Lung (tissue), 12 donors: ENCODE results near the gene NRDE2. TPM values are rescaled to one million over a fixed set of nuclear protein-coding genes. Genes with fewer than 3 reads are reported as not detected.

Experiments used
- ATAC-seq: fragments of 200-7000 bp; cut with Tn5 transposase; one replicate; pipeline ENCODE4 v1.9.1; 2020; ENCODE audit warnings: moderate number of reproducible peaks; ENCODE audit not compliant: insufficient read depth, low FRiP score
- DNase-seq, 3 donors: peaks; one replicate each; pipeline ENCODE4 v3.0.0-alpha.2; 2013 to 2017
- H3K27ac ChIP-seq, 2 donors: one replicate each; pipeline ENCODE4 v1.5.1; 2013; ENCODE audit warnings: mild to moderate bottlenecking in 2 of 2, moderate library complexity in 2 of 2, control low read depth in 1 of 2, inconsistent platforms in 1 of 2, low read depth in 1 of 2, low read length in 1 of 2
- H3K27me3 ChIP-seq, 3 donors: one replicate each; pipeline ENCODE4 v1.5.1; 2013; ENCODE audit warnings: low read length in 2 of 3; ENCODE audit not compliant: control insufficient read depth in 3 of 3, insufficient read depth in 3 of 3
- H3K36me3 ChIP-seq, 4 donors: one replicate each; pipeline ENCODE4 v1.5.1; 2013; ENCODE audit warnings: low read length in 4 of 4, mild to moderate bottlenecking in 1 of 4, moderate library complexity in 1 of 4; ENCODE audit not compliant: control insufficient read depth in 4 of 4, insufficient read depth in 4 of 4
- H3K4me1 ChIP-seq, 5 donors: one replicate each; pipeline ENCODE4 v1.5.1; 2013; ENCODE audit warnings: low read length in 5 of 5, mild to moderate bottlenecking in 2 of 5, moderate library complexity in 1 of 5; ENCODE audit not compliant: control insufficient read depth in 5 of 5, insufficient read depth in 5 of 5
- H3K4me3 ChIP-seq: one replicate; pipeline ENCODE4 v1.5.1; 2013; ENCODE audit warnings: mild to moderate bottlenecking, control low read depth, moderate library complexity
- H3K9ac ChIP-seq, 2 donors: one replicate each; pipeline ENCODE4 v1.5.1; 2013; ENCODE audit warnings: low read length in 2 of 2, control low read depth in 1 of 2; ENCODE audit not compliant: insufficient read depth in 1 of 2
- H3K9me3 ChIP-seq, 4 donors: one replicate each; pipeline ENCODE4 v1.5.1; 2013; ENCODE audit warnings: low read length in 3 of 4, mild to moderate bottlenecking in 1 of 4, moderate library complexity in 1 of 4; ENCODE audit not compliant: control insufficient read depth in 4 of 4, insufficient read depth in 3 of 4
- WGBS, 2 donors: extraction: QIAGEN DNeasy Blood & Tissue Kit; methylation state at CpG; one replicate each; pipeline ENCODE4 v1.1.7; 2013; 5-methylcytosine and 5-hydroxymethylcytosine counted together
- polyA plus RNA-seq, 2 donors: library from polyadenylated mRNA; stranded (reverse); fragments of 200-250 nt; gene quantifications; one replicate each; pipeline ENCODE4 v1.2.1, GENCODE V29; 2013
- total RNA-seq, 2 donors: library from RNA; depleted of rRNA in 1 of 2; stranded (reverse); fragments of >200 nt in 1 of 2; gene quantifications; one replicate each; pipeline ENCODE4 v1.2.1, GENCODE V29; 2014 to 2021
- TF ChIP-seq, protein P1 (sequence below): IDR thresholded peaks from 2 replicates; pipeline ENCODE4 v1.5.1; 2012; ENCODE audit warnings: mild to moderate bottlenecking; ENCODE audit errors: control extremely low read depth, extremely low read depth
- donor health status: control.
- donor health status: control.
- donor health status: Bipolar disorder and iron deficiency.
- donor health status: healthy.
- donor health status: DM: yes; HTN: yes; CAD: no.

Gene NRDE2
- total and polyA plus RNA-seq, 4 donors, result 7.0 to 21.0 (median 13.3) TPM

DNA sequence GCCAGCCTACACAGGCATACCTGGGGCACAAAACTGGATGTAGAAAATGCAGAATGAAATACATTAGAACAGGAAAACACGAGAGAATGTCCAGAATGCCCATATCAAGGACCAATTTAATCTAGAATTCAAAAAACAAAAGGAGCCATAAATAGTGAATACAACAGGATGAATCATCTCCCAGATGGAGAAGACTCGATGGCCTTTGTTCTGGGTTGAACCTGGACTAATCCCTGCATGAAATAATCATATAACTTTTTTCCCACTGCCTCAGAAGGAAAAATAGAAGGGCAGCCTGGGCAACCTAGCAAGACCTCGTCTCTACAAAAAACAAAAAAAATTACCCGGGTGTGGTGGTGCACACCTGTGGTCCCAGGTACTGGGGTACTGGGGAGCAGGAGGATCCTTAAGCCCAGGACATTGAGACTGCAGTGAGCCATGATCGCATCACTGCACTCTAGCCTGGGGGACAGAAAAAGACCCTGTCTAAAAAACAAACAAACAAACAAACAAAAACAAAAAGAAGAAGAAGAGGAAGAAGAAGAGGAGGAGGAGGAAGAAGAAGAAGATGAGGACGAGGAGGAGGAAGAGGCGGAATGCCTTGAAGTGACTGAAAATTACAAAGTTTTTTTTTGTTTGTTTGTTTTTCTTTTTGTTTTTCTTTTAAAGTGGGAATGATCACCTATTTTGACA, 30.3 kb upstream of the NRDE2 start:
- TF ChIP-seq, protein P1, sequence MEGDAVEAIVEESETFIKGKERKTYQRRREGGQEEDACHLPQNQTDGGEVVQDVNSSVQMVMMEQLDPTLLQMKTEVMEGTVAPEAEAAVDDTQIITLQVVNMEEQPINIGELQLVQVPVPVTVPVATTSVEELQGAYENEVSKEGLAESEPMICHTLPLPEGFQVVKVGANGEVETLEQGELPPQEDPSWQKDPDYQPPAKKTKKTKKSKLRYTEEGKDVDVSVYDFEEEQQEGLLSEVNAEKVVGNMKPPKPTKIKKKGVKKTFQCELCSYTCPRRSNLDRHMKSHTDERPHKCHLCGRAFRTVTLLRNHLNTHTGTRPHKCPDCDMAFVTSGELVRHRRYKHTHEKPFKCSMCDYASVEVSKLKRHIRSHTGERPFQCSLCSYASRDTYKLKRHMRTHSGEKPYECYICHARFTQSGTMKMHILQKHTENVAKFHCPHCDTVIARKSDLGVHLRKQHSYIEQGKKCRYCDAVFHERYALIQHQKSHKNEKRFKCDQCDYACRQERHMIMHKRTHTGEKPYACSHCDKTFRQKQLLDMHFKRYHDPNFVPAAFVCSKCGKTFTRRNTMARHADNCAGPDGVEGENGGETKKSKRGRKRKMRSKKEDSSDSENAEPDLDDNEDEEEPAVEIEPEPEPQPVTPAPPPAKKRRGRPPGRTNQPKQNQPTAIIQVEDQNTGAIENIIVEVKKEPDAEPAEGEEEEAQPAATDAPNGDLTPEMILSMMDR, result no peak
- Histone ChIP-seq H3K9ac (no peak overlapping the region), H3K9me3 (peaks cover 0 to 2% (median 0%) of the 10 kb centered on the region in 4 donors), H3K36me3 (no peaks in the 10 kb centered on the region), H3K4me1 (peaks cover 0 to 2% (median 0%) of the 10 kb centered on the region in 5 donors), H3K4me3 (no peak overlapping the region), H3K27ac (no peak overlapping the region), H3K27me3 (no peaks in the 10 kb centered on the region)
- 88 to 89% methylated on average over 7 of the region's 7 CpGs for WGBS, 2 donors
- DNase-seq, result no peak
- no peak for ATAC-seq

DNA sequence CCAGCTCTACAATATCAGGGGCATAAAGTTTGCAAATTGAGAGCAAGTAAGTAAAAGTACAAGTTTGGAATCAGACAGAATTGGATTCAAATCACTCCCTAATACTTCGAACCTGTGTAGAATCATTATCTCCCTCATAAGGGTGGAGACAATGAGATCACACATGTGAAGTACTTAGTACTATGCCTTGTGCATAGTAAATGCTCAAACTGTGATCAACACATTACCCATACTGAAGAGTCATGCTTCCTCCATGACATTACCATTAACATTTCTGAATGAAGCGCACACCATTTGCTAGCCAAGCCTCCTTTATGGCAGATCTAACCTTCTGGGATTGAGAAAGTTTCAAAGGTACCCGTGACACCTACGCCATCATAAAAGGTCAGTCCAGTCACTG, 26.6 kb upstream of the NRDE2 start:
- no peak overlapping the region for H3K27ac ChIP-seq
- ATAC-seq, result no peak
- peaks cover 0 to 2% (median 0%) of the 10 kb centered on the region in 4 donors for H3K9me3 ChIP-seq
- H3K36me3 ChIP-seq, result no peaks in the 10 kb centered on the region
- H3K27me3 ChIP-seq, result no peaks in the 10 kb centered on the region
- H3K4me3 ChIP-seq, result no peak overlapping the region
- no peak overlapping the region for H3K9ac ChIP-seq
- WGBS, 2 donors, result 91 to 96% methylated on average over 4 of the region's 4 CpGs
- H3K4me1 ChIP-seq, result peaks cover 0 to 2% (median 0%) of the 10 kb centered on the region in 5 donors
- DNase-seq, result no peak
- TF ChIP-seq, protein P1, result no peak

DNA sequence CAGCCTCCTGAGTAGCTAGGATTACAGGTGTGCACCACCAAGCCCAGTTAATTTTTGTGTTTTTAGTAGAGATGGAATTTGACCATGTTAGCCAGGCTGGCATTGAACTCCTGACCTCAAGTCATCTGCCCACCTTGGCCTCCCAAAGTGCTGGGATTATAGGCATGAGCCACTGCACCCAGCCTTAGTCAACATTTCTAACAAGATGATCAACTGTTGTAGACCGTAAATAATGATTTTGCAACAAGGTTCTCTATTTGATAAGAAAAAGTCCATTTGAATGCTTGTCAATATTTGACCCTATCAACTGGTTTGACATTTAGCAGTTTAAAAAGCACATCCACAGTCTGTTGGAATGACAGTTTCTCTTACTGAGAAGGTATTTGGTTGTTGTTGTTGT, 25.2 kb upstream of the NRDE2 start:
- Histone ChIP-seq H3K27ac (no peak overlapping the region), H3K9me3 (no peaks in the 10 kb centered on the region), H3K9ac (no peak overlapping the region), H3K4me1 (no peaks in the 10 kb centered on the region), H3K27me3 (no peaks in the 10 kb centered on the region), H3K4me3 (no peak overlapping the region), H3K36me3 (no peaks in the 10 kb centered on the region)
- 88 to 94% methylated on average over 1 of the region's 1 CpG for WGBS, 2 donors
- TF ChIP-seq, protein P1, result no peak
- ATAC-seq (no peak), DNase-seq (no peak)
